Thoracic aorta (tissue), 2 donors: ENCODE data around the gene HNRNPU. TPM values are rescaled to one million over a fixed set of nuclear protein-coding genes. Genes with fewer than 3 reads are reported as not detected.

Experiments used
- ATAC-seq: fragments of 150-250 bp; one replicate; pipeline ENCODE4 v1.8.0; 2017; ENCODE audit warnings: low read depth; ENCODE audit not compliant: insufficient number of reproducible peaks, low FRiP score
- DNase-seq: peaks from one replicate; pipeline ENCODE4 v3.0.0-alpha.2; 2020; ENCODE audit warnings: low spot score
- H3K27ac ChIP-seq, 2 donors: fragments of 200-600 bp; sonication (generic); 1 replicate in 1 of 2; 2 replicates in 1 of 2; pipeline ENCODE4 v1.5.1; 2016; ENCODE audit warnings: mild to moderate bottlenecking in 2 of 2, moderate library complexity in 2 of 2
- H3K27me3 ChIP-seq: fragments of 200-600 bp; sonication (generic); replicated peaks from 2 replicates; pipeline ENCODE4 v1.6.0; 2016; ENCODE audit warnings: mild to moderate bottlenecking; ENCODE audit not compliant: insufficient read depth
- H3K36me3 ChIP-seq: fragments of 200-600 bp; sonication (generic); one replicate; pipeline ENCODE4 v1.5.1; 2016
- H3K4me1 ChIP-seq, 2 donors: fragments of 200-600 bp; sonication (generic); 1 replicate in 1 of 2; 2 replicates in 1 of 2; pipeline versions ENCODE4 v1.5.1 to v1.6.0; 2016; ENCODE audit warnings: low read depth in 2 of 2, mild to moderate bottlenecking in 1 of 2; ENCODE audit not compliant: control insufficient read depth in 1 of 2
- H3K4me3 ChIP-seq: fragments of 200-600 bp; sonication (generic); 2 replicates; pipeline ENCODE4 v1.5.1; 2016; ENCODE audit warnings: mild to moderate bottlenecking
- H3K9me3 ChIP-seq: fragments of 200-600 bp; sonication (generic); 2 replicates; pipeline ENCODE4 v1.5.1; 2016
- total RNA-seq, 2 donors: library from RNA; depleted of rRNA; stranded (reverse); fragments of >200 nt; gene quantifications; one replicate each; pipeline versions ENCODE4 v1.1.0 to v1.2.3, GENCODE V29; 2016
- TF ChIP-seq, protein P1 (sequence below): fragments of 200-600 bp; sonication (generic); IDR thresholded peaks from one replicate; pipeline ENCODE4 v1.5.1; 2019; ENCODE audit warnings: antibody characterized with exemption

The HNRNPU gene
- total RNA-seq, 2 donors from 2014 or later, result 254 to 519 TPM

GRCh38 chr1:244813327-244813726 lies 51.0 kb downstream of the HNRNPU start:
- H3K36me3 ChIP-seq, result no peaks in the 10 kb centered on the region
- no peak for ATAC-seq
- no peak overlapping the region for H3K4me3 ChIP-seq
- no peaks in the 10 kb centered on the region for H3K27me3 ChIP-seq
- no peaks in the 10 kb centered on the region for H3K4me1 ChIP-seq
- no peak overlapping the region for H3K27ac ChIP-seq
- no peaks in the 10 kb centered on the region for H3K9me3 ChIP-seq
- DNase-seq, result no peak
- TF ChIP-seq, protein P1, sequence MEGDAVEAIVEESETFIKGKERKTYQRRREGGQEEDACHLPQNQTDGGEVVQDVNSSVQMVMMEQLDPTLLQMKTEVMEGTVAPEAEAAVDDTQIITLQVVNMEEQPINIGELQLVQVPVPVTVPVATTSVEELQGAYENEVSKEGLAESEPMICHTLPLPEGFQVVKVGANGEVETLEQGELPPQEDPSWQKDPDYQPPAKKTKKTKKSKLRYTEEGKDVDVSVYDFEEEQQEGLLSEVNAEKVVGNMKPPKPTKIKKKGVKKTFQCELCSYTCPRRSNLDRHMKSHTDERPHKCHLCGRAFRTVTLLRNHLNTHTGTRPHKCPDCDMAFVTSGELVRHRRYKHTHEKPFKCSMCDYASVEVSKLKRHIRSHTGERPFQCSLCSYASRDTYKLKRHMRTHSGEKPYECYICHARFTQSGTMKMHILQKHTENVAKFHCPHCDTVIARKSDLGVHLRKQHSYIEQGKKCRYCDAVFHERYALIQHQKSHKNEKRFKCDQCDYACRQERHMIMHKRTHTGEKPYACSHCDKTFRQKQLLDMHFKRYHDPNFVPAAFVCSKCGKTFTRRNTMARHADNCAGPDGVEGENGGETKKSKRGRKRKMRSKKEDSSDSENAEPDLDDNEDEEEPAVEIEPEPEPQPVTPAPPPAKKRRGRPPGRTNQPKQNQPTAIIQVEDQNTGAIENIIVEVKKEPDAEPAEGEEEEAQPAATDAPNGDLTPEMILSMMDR, result no peak

- DNase-seq, result no peak
Observed at GRCh38 chr1:244810221-244810620, 54.1 kb downstream of the HNRNPU start.

GRCh38 chr1:244807138-244807537 lies 57.2 kb downstream of the HNRNPU start:
- H3K4me3 ChIP-seq, result no peak overlapping the region
- no peaks in the 10 kb centered on the region for H3K36me3 ChIP-seq
- no peak for DNase-seq
- H3K4me1 ChIP-seq, result no peaks in the 10 kb centered on the region
- no peaks in the 10 kb centered on the region for H3K9me3 ChIP-seq
- TF ChIP-seq, protein P1, result no peak
- H3K27ac ChIP-seq, result no peak overlapping the region
- no peak for ATAC-seq
- no peaks in the 10 kb centered on the region for H3K27me3 ChIP-seq

More at GRCh38 chr1:244810221-244810620, 54.1 kb downstream of the HNRNPU start:
- Histone ChIP-seq H3K9me3 (no peaks in the 10 kb centered on the region), H3K27ac (no peak overlapping the region), H3K4me1 (no peaks in the 10 kb centered on the region), H3K27me3 (no peaks in the 10 kb centered on the region), H3K36me3 (no peaks in the 10 kb centered on the region), H3K4me3 (no peak overlapping the region)
- no peak for ATAC-seq
- TF ChIP-seq, protein P1, result no peak

DNA sequence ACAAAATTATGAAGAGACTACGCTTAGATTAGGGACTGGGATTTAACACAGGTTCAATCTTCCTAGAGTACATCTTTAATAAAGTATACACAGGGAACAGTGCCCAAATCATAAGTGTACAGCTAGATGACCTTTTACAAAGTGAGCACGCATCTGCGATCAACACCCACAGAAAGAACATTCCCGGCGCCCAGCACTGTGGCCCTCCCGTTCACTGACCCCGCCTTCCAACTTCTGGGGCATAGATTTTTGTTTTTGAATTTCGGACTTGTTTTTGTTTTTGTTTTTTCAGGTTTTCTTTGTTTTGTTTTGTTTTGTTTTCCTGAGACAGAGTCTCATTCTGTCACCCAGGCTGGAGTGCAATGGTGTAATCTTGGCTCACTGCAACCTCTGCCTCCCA lies 59.5 kb downstream of the HNRNPU start:
- ATAC-seq (no peak), DNase-seq (no peak)
- H3K4me1 ChIP-seq, result no peaks in the 10 kb centered on the region
- no peaks in the 10 kb centered on the region for H3K36me3 ChIP-seq
- TF ChIP-seq, protein P1, result no peak
- H3K27ac ChIP-seq, result no peak overlapping the region
- H3K4me3 ChIP-seq, result no peak overlapping the region
- H3K27me3 ChIP-seq, result no peaks in the 10 kb centered on the region
- no peaks in the 10 kb centered on the region for H3K9me3 ChIP-seq

- no peaks in the 10 kb centered on the region for H3K27me3 ChIP-seq
- no peaks in the 10 kb centered on the region for H3K9me3 ChIP-seq
- no peaks in the 10 kb centered on the region for H3K4me1 ChIP-seq
- ATAC-seq, result no peak
- TF ChIP-seq, protein P1, result no peak
- H3K27ac ChIP-seq, result no peak overlapping the region
- H3K4me3 ChIP-seq, result no peak overlapping the region
- no peaks in the 10 kb centered on the region for H3K36me3 ChIP-seq
- no peak for DNase-seq
Observed at GRCh38 chr1:244802556-244803239, 61.6 kb downstream of the HNRNPU start.
